D721Med (cell line): Measurements from ENCODE around the gene TFIP11.

Experiments
- DNase-seq: peaks from one replicate; pipeline ENCODE4 v3.0.0; 2011; ENCODE audit warnings: low spot score; ENCODE audit not compliant: insufficient read length
- FAIRE-seq: peaks from 2 replicates; lab custom pipeline; 2011; peaks lifted over from hg19 to GRCh38; lab: Jason Lieb, UNC
- CTCF ChIP-seq: IDR thresholded peaks from 2 replicates; pipeline ENCODE4 v1.5.1; 2012; ENCODE audit warnings: mild to moderate bottlenecking, control low read depth; ENCODE audit not compliant: insufficient read depth; ENCODE audit errors: missing control alignments

The TFIP11 gene

GRCh38 chr22:26548303-26548702, 36.0 kb upstream of the TFIP11 start:
- TF ChIP-seq CTCF = no peak
- no peak for DNase-seq
- no peak for FAIRE-seq

GRCh38 chr22:26547837-26548236, 35.6 kb upstream of the TFIP11 start:
- TF ChIP-seq CTCF = no peak
- no peak for FAIRE-seq
- no peak for DNase-seq

- no peak for FAIRE-seq
Observed at GRCh38 chr22:26547426-26547825, 35.2 kb upstream of the TFIP11 start.

GRCh38 chr22:26546282-26546681, 34.0 kb upstream of the TFIP11 start:
- no peak for DNase-seq
- no peak for TF ChIP-seq CTCF
- no peak for FAIRE-seq

More at GRCh38 chr22:26547426-26547825, 35.2 kb upstream of the TFIP11 start:
- DNase-seq = no peak
- no peak for TF ChIP-seq CTCF

- DNase-seq = no peak
- no peak for TF ChIP-seq CTCF
- no peak for FAIRE-seq
Observed at GRCh38 chr22:26545827-26546226, 33.6 kb upstream of the TFIP11 start.

- FAIRE-seq (no peak), DNase-seq (no peak)
- no peak for TF ChIP-seq CTCF
Observed at GRCh38 chr22:26545385-26545784, 33.1 kb upstream of the TFIP11 start.

- TF ChIP-seq CTCF = no peak
- FAIRE-seq (no peak), DNase-seq (no peak)
Observed at GRCh38 chr22:26544489-26544888, 32.2 kb upstream of the TFIP11 start.
